Hippocampal formation (tissue), 2 donors: ENCODE measurements around the gene INTS6.

Source experiments
- DNase-seq, 2 donors: peaks; one replicate each; lab custom pipeline; 2025; lab: John Stamatoyannopoulos, UW

The INTS6 gene

GRCh38 chr13:51452361-51453206, at the start of gene INTS6:
Gene INTS6 (minus strand): TSS chr13:51453036. CDS start chr13:51452525, 511 bp downstream.
- peak; percentile 100 for DNase-seq

GRCh38 chr13:51502153-51502651, 49.4 kb upstream of the INTS6 start:
- DNase-seq: no peak

GRCh38 chr13:51501592-51502152, 48.8 kb upstream of the INTS6 start:
- no peak for DNase-seq

- no peak for DNase-seq
Observed at GRCh38 chr13:51501096-51501495, 48.3 kb upstream of the INTS6 start.

GRCh38 chr13:51500687-51501086, 47.9 kb upstream of the INTS6 start:
- no peak for DNase-seq

GRCh38 chr13:51499841-51500240, 47.0 kb upstream of the INTS6 start:
- DNase-seq: no peak

GRCh38 chr13:51495316-51495715, 42.5 kb upstream of the INTS6 start:
- no peak for DNase-seq

GRCh38 chr13:51494156-51494555, 41.3 kb upstream of the INTS6 start:
- no peak for DNase-seq

GRCh38 chr13:51488212-51488611, 35.4 kb upstream of the INTS6 start:
- no peak for DNase-seq

- DNase-seq: no peak
Observed at GRCh38 chr13:51481656-51482055, 28.8 kb upstream of the INTS6 start.

GRCh38 chr13:51479199-51479523, 26.3 kb upstream of the INTS6 start:
- no peak for DNase-seq

GRCh38 chr13:51478418-51479198, 25.8 kb upstream of the INTS6 start:
- no peak for DNase-seq

GRCh38 chr13:51477653-51478324, 25.0 kb upstream of the INTS6 start:
- no peak for DNase-seq

GRCh38 chr13:51477149-51477548, 24.3 kb upstream of the INTS6 start:
- no peak for DNase-seq

- no peak for DNase-seq
Observed at GRCh38 chr13:51475727-51476501, 23.1 kb upstream of the INTS6 start.

GRCh38 chr13:51469790-51470189, 17.0 kb upstream of the INTS6 start:
- DNase-seq: no peak

- DNase-seq: no peak
Observed at GRCh38 chr13:51467730-51468129, 14.9 kb upstream of the INTS6 start.

- no peak for DNase-seq
Observed at GRCh38 chr13:51465124-51465523, 12.3 kb upstream of the INTS6 start.

- DNase-seq: no peak
Observed at GRCh38 chr13:51457086-51457815, 4.4 kb upstream of the INTS6 start.

- DNase-seq: no peak
Observed at GRCh38 chr13:51456510-51456909, 3.7 kb upstream of the INTS6 start.

- no peak for DNase-seq
Observed at GRCh38 chr13:51455532-51455931, 2.7 kb upstream of the INTS6 start.
